IMR-90 (cell line): ENCODE results near the gene ETS1. TPM values are rescaled to one million over a fixed set of nuclear protein-coding genes. Genes with fewer than 3 reads are reported as not detected.

Source experiments
- ATAC-seq: fragments of 200-7000 bp; cut with Tn5 transposase; 2 replicates; pipeline ENCODE4 v1.9.1; 2020; ENCODE audit warnings: low read depth, mild to moderate bottlenecking, moderate library complexity
- BruUV-seq: library from RNA; stranded (reverse); fragments of 400-500 nt; replicated peaks from 2 replicates; lab custom pipeline; 2021; lab: Mats Ljungman, UMichigan
- CTCF ChIA-PET: fragments of 300-600 bp; formaldehyde crosslinking; extraction: SDS; loops from one replicate; lab custom pipeline; 2021; ENCODE audit warnings: antibody characterized with exemption; lab: Yijun Ruan, JAX
- POLR2A ChIA-PET: fragments of 300-600 bp; sonication (Branson Sonifier 250); formaldehyde crosslinking; loops from one replicate; lab custom pipeline; 2022; ENCODE audit warnings: antibody characterized with exemption; ENCODE audit not compliant: unreplicated experiment; lab: Charles Lee
- DNase-seq: peaks from one replicate; pipeline ENCODE4 v3.0.0; 2013
- H2AFZ ChIP-seq: replicated peaks from 2 replicates; pipeline ENCODE3; 2013; ENCODE audit warnings: low read length, mild to moderate bottlenecking; ENCODE audit not compliant: poor library complexity
- H2AK5ac ChIP-seq: 2 replicates; pipeline ENCODE4 v1.6.1; 2013; ENCODE audit warnings: low read depth, low read length, inconsistent platforms
- H2AK9ac ChIP-seq: replicated peaks from 2 replicates; pipeline ENCODE3; 2013; ENCODE audit warnings: mild to moderate bottlenecking, low read depth, low read length, moderate library complexity; ENCODE audit not compliant: poor library complexity
- H2BK120ac ChIP-seq: 2 replicates; pipeline ENCODE4 v1.6.1; 2013; ENCODE audit warnings: low read depth, low read length, inconsistent platforms
- H2BK15ac ChIP-seq: 3 replicates; pipeline ENCODE4 v1.6.1; 2013; ENCODE audit warnings: low read depth, low read length, inconsistent platforms
- H2BK20ac ChIP-seq: 2 replicates; pipeline ENCODE4 v1.6.1; 2013; ENCODE audit warnings: low read depth, mild to moderate bottlenecking, inconsistent platforms, low read length, moderate library complexity
- H2BK5ac ChIP-seq: 2 replicates; pipeline ENCODE4 v1.6.1; 2013; ENCODE audit warnings: mild to moderate bottlenecking, low read depth, low read length, inconsistent platforms; ENCODE audit not compliant: poor library complexity, severe bottlenecking
- H3K14ac ChIP-seq: replicated peaks from 2 replicates; pipeline ENCODE4 v1.6.1; 2013; ENCODE audit warnings: low read depth, low read length, inconsistent platforms
- H3K18ac ChIP-seq: 2 replicates; pipeline ENCODE4 v1.6.1; 2013; ENCODE audit warnings: low read depth, low read length, control low read depth
- H3K23ac ChIP-seq: 2 replicates; pipeline ENCODE4 v1.6.1; 2013; ENCODE audit warnings: low read depth, low read length, inconsistent platforms
- H3K27ac ChIP-seq: 2 replicates; pipeline ENCODE4 v1.5.1; 2013; ENCODE audit warnings: mild to moderate bottlenecking, control low read depth, low read length; ENCODE audit not compliant: insufficient read depth
- H3K27me3 ChIP-seq: 2 replicates; pipeline ENCODE4 v1.6.1; 2013; ENCODE audit warnings: low read length; ENCODE audit not compliant: control insufficient read depth, insufficient read depth
- H3K36me3 ChIP-seq: 2 replicates; pipeline ENCODE4 v1.6.1; 2013; ENCODE audit warnings: low read length, mixed read lengths; ENCODE audit not compliant: control insufficient read depth, insufficient read depth
- H3K4ac ChIP-seq: 2 replicates; pipeline ENCODE4 v1.6.1; 2013; ENCODE audit warnings: low read depth, low read length, inconsistent platforms
- H3K4me1 ChIP-seq: 2 replicates; pipeline ENCODE4 v1.6.1; 2013; ENCODE audit warnings: low read length, mixed read lengths; ENCODE audit not compliant: control insufficient read depth, insufficient read depth
- H3K4me2 ChIP-seq: 2 replicates; pipeline ENCODE4 v1.6.1; 2013; ENCODE audit warnings: low read depth, mild to moderate bottlenecking, control low read depth, low read length, moderate library complexity
- H3K4me3 ChIP-seq: 2 replicates; pipeline ENCODE4 v1.5.1; 2013; ENCODE audit warnings: low read depth, mild to moderate bottlenecking, control low read depth, low read length, moderate library complexity; ENCODE audit not compliant: insufficient read depth
- H3K56ac ChIP-seq: 2 replicates; pipeline ENCODE4 v1.6.1; 2013; ENCODE audit warnings: low read length, inconsistent platforms; ENCODE audit not compliant: insufficient read depth; ENCODE audit errors: extremely low read depth
- H3K79me1 ChIP-seq, 2 experiments: 2 replicates each; pipeline ENCODE4 v1.6.1; 2013; ENCODE audit warnings: low read length in 2 of 2, inconsistent platforms in 1 of 2, low read depth in 1 of 2
- H3K9ac ChIP-seq: 2 replicates; pipeline ENCODE4 v1.6.1; 2013; ENCODE audit warnings: low read depth, low read length, control low read depth
- H3K9me1 ChIP-seq: 2 replicates; pipeline ENCODE4 v1.6.1; 2013; ENCODE audit warnings: low read length, inconsistent platforms; ENCODE audit not compliant: insufficient read depth
- H3K9me3 ChIP-seq: 2 replicates; pipeline ENCODE4 v1.6.1; 2013; ENCODE audit warnings: low read length; ENCODE audit not compliant: control insufficient read depth, insufficient read depth
- H4K20me1 ChIP-seq: 2 replicates; pipeline ENCODE4 v1.6.1; 2013; ENCODE audit warnings: low read length, inconsistent platforms; ENCODE audit not compliant: insufficient read depth
- H4K5ac ChIP-seq: 2 replicates; pipeline ENCODE4 v1.6.1; 2013; ENCODE audit warnings: mild to moderate bottlenecking, low read depth, low read length, control low read depth
- H4K8ac ChIP-seq, 2 experiments: 2 replicates each; pipeline ENCODE4 v1.6.1; 2013; ENCODE audit warnings: low read depth in 2 of 2, low read length in 2 of 2, control low read depth in 1 of 2, inconsistent platforms in 1 of 2
- H4K91ac ChIP-seq: 2 replicates; pipeline ENCODE4 v1.6.1; 2013; ENCODE audit warnings: low read depth, low read length, inconsistent platforms; ENCODE audit not compliant: insufficient read depth
- CEBPB ChIP-seq: IDR thresholded peaks from 2 replicates; pipeline ENCODE4 v1.6.1; 2012; ENCODE audit warnings: low read depth, low read length, improper control_type of control experiment
- CHD1 ChIP-seq: IDR thresholded peaks from 2 replicates; pipeline ENCODE4 v1.6.1; 2012; ENCODE audit warnings: low read depth, low read length, improper control_type of control experiment
- CTCF ChIP-seq: conservative IDR thresholded peaks from 2 replicates; pipeline ENCODE4 v1.5.1; 2012; ENCODE audit warnings: mild to moderate bottlenecking, low read depth, low read length, improper control_type of control experiment
- FOS ChIP-seq: fragments of 150-350 bp; IDR thresholded peaks from 2 replicates; pipeline ENCODE4 v1.6.1; 2016; ENCODE audit warnings: low read depth, low read length
- MAFK ChIP-seq: IDR thresholded peaks from 2 replicates; pipeline ENCODE4 v1.6.1; 2012; ENCODE audit warnings: low read depth, low read length, improper control_type of control experiment
- MAZ ChIP-seq: IDR thresholded peaks from 2 replicates; pipeline ENCODE4 v1.6.1; 2012; ENCODE audit warnings: low read depth, mild to moderate bottlenecking, low read length, improper control_type of control experiment, moderate library complexity, borderline replicate concordance
- NFE2L2 ChIP-seq: fragments of 150-350 bp; IDR thresholded peaks from 2 replicates; pipeline ENCODE4 v1.6.1; 2016; ENCODE audit warnings: low read depth, mild to moderate bottlenecking, low read length
- POLR2A ChIP-seq: IDR thresholded peaks from 2 replicates; pipeline ENCODE4 v1.6.1; 2012; ENCODE audit warnings: mild to moderate bottlenecking, low read depth, low read length
- RAD21 ChIP-seq: IDR thresholded peaks from 2 replicates; pipeline ENCODE4 v1.6.1; 2012; ENCODE audit warnings: low read length, improper control_type of control experiment
- RFX5 ChIP-seq: IDR thresholded peaks from 2 replicates; pipeline ENCODE4 v1.8.0; 2012; ENCODE audit warnings: low read depth, mild to moderate bottlenecking, low read length, moderate library complexity
- SMC3 ChIP-seq: fragments of 150-350 bp; IDR thresholded peaks from 2 replicates; pipeline ENCODE4 v1.6.1; 2016; ENCODE audit warnings: low read depth, mild to moderate bottlenecking, antibody characterized with exemption, low read length, moderate library complexity
- WGBS, 2 experiments: methylation state at CpG; one replicate each; pipeline versions ENCODE4 v1.1.5 to v1.1.7; 2013; ENCODE audit warnings: missing lambda C conversion rate in 2 of 2; ENCODE audit not compliant: insufficient read length in 1 of 2; ENCODE audit errors: extremely low coverage in 2 of 2; 5-methylcytosine and 5-hydroxymethylcytosine counted together
- dilution Hi-C: fragments of 300-500 bp; cut with HindIII; formaldehyde crosslinking; loops from one replicate; pipeline ENCODE4 v1.14.3; 2018; ENCODE audit warnings: low sequenced_read_pairs; ENCODE audit not compliant: unreplicated experiment
- in situ Hi-C: fragments of 300-500 bp; cut with MboI; formaldehyde crosslinking; loops from 3 replicates; pipeline ENCODE4 v1.14.3; 2019; ENCODE audit warnings: low sequenced_read_pairs, inconsistent platforms, mixed read lengths
- intact Hi-C: fragments of 100-400 bp; cut with micrococcal nuclease; formaldehyde crosslinking; loops from 2 replicates; pipeline ENCODE4 v1.10.0; 2022
- polyA plus RNA-seq, 3 experiments: library from polyadenylated mRNA; depleted of rRNA; stranded (reverse); fragments of >200 nt; gene quantifications; 2 replicates each; pipeline ENCODE4 v1.2.3, GENCODE V29; 2012; ENCODE audit warnings: low replicate concordance in 1 of 3
- total RNA-seq: library from RNA; depleted of rRNA; stranded (reverse); fragments of >200 nt; gene quantifications from 2 replicates; pipeline ENCODE4 v1.2.3, GENCODE V29; 2012
- TF ChIP-seq, protein P1 (sequence below): fragments of 150-350 bp; IDR thresholded peaks from 2 replicates; pipeline ENCODE4 v1.6.1; 2016; ENCODE audit warnings: low read depth, mild to moderate bottlenecking, low read length, moderate library complexity, borderline replicate concordance

ETS1 gene
- total and polyA plus RNA-seq, 2 of the 4 experiments (the other 2 are of a cell fraction), result 41.2 to 56.3 TPM

DNA sequence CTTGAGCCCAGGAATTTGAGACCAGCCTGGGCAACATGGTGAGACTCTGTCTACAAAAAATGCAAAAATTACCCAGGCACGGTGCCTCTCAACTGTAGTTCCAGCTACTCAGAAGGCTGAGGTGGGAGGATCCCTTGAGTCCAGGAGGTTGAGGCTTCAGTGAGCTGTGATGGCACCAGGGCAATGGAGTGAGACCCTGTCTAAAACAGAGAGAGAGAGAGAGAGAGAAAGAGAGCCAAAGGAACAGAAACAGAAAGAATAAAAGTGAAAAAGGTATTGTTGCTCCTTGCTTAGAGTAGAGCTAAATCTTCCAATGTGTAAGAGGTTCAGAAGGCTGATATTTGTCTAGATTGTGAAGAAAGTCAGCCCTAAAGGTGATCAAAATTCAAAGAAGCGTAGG, 8.9 kb upstream of the ETS1 start:
- Histone ChIP-seq H2BK15ac (no peak overlapping the region), H3K14ac (no peak overlapping the region), H3K18ac (no peak overlapping the region), H3K4ac (no peak overlapping the region), H2BK5ac (no peak overlapping the region), H3K79me1 (no peaks in the 10 kb centered on the region), H4K91ac (no peak overlapping the region), H3K9ac (no peak overlapping the region), H3K9me1 (no peaks in the 10 kb centered on the region), H4K8ac (no peak overlapping the region), H3K4me1 (peaks cover 2% of the 10 kb centered on the region; the same call in 1 of the 2 replicates), H3K36me3 (no peaks in the 10 kb centered on the region), H3K27ac (no peak overlapping the region), H2AK9ac (no peak overlapping the region), H4K5ac (no peak overlapping the region), H2AK5ac (no peak overlapping the region), H3K27me3 (peaks cover 2% of the 10 kb centered on the region; the same call in 1 of the 2 replicates), H3K4me2 (no peak overlapping the region), H2AFZ (no peak overlapping the region), H2BK120ac (no peak overlapping the region), H3K56ac (no peak overlapping the region), H3K23ac (no peak overlapping the region), H4K20me1 (no peaks in the 10 kb centered on the region), H3K4me3 (no peak overlapping the region), H3K9me3 (no peaks in the 10 kb centered on the region), H2BK20ac (no peak overlapping the region)
- no TSS peak for BruUV-seq
- dilution Hi-C loops (no loop called here), in situ Hi-C loops (no loop called here), intact Hi-C loops (no loop called here)
- ChIA-PET CTCF (interaction anchor here (0.6 kb wide), 1 partner anchor 1047 kb away, joined by 3 read pairs; no protein-coding TSS in a partner anchor), POLR2A (interaction anchor here (0.6 kb wide), 1 partner anchor 77 kb away, joined by 3 read pairs; no protein-coding TSS in a partner anchor)
- ATAC-seq, result no peak
- no peak for DNase-seq
- no peak for TF ChIP-seq CEBPB
- no peak for TF ChIP-seq RFX5
- no peak for TF ChIP-seq CTCF
- TF ChIP-seq, protein P1, sequence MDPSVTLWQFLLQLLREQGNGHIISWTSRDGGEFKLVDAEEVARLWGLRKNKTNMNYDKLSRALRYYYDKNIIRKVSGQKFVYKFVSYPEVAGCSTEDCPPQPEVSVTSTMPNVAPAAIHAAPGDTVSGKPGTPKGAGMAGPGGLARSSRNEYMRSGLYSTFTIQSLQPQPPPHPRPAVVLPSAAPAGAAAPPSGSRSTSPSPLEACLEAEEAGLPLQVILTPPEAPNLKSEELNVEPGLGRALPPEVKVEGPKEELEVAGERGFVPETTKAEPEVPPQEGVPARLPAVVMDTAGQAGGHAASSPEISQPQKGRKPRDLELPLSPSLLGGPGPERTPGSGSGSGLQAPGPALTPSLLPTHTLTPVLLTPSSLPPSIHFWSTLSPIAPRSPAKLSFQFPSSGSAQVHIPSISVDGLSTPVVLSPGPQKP, result no peak
- no peak for TF ChIP-seq MAZ
- TF ChIP-seq POLR2A, result no peak
- TF ChIP-seq RAD21, result no peak
- no peak for TF ChIP-seq MAFK
- TF ChIP-seq SMC3, result no peak
- no peak for TF ChIP-seq CHD1
- no peak for TF ChIP-seq FOS
- TF ChIP-seq NFE2L2, result no peak
- WGBS, 2 experiments, result 63% methylated on average over 1 of the region's 2 CpGs; no CpG with 5 or more reads in 1 of the 2 experiments
